Smooth muscle cell (in vitro differentiated cells): ENCODE results near the gene SIGLEC6. TPM values are rescaled to one million over a fixed set of nuclear protein-coding genes. Genes with fewer than 3 reads are reported as not detected.

Experiments
- DNase-seq: peaks from one replicate; lab custom pipeline; 2025; ENCODE audit not compliant: unreplicated experiment; lab: John Stamatoyannopoulos, UW
- H2AFZ ChIP-seq: fragments of 200-600 bp; sonication (generic); 2 replicates; pipeline ENCODE4 v1.6.0; 2016; ENCODE audit warnings: antibody characterized with exemption, low read depth, mild to moderate bottlenecking
- H3F3A ChIP-seq: fragments of 200-600 bp; sonication (generic); 2 replicates; pipeline ENCODE4 v1.6.0; 2017; ENCODE audit warnings: antibody characterized with exemption, low read depth
- H3K27ac ChIP-seq: fragments of 200-600 bp; sonication (generic); 2 replicates; pipeline ENCODE4 v1.5.1; 2016; ENCODE audit warnings: low read depth, mild to moderate bottlenecking
- H3K27me3 ChIP-seq: fragments of 200-600 bp; sonication (generic); 2 replicates; pipeline ENCODE4 v1.6.1; 2016; ENCODE audit warnings: low read depth, mild to moderate bottlenecking
- H3K36me3 ChIP-seq: fragments of 200-600 bp; sonication (generic); 2 replicates; pipeline ENCODE4 v1.5.1; 2016; ENCODE audit warnings: low read depth
- H3K4me1 ChIP-seq: fragments of 200-600 bp; sonication (generic); 2 replicates; pipeline ENCODE4 v1.5.1; 2016; ENCODE audit warnings: low read depth
- H3K4me2 ChIP-seq: fragments of 200-600 bp; sonication (generic); 2 replicates; pipeline ENCODE4 v1.6.0; 2016; ENCODE audit warnings: mild to moderate bottlenecking
- H3K4me3 ChIP-seq: fragments of 200-600 bp; sonication (generic); 2 replicates; pipeline ENCODE4 v1.5.1; 2016; ENCODE audit warnings: mild to moderate bottlenecking
- H3K79me2 ChIP-seq: fragments of 200-600 bp; sonication (generic); 2 replicates; pipeline ENCODE4 v1.6.0; 2016; ENCODE audit warnings: low read depth, mild to moderate bottlenecking
- H3K9ac ChIP-seq: fragments of 200-600 bp; sonication (generic); 2 replicates; pipeline ENCODE4 v1.6.0; 2016; ENCODE audit warnings: low read depth
- H3K9me3 ChIP-seq: fragments of 200-600 bp; sonication (generic); replicated peaks from 2 replicates; pipeline ENCODE4 v1.5.1; 2016; ENCODE audit warnings: low read depth
- H4K20me1 ChIP-seq: fragments of 200-600 bp; sonication (generic); 2 replicates; pipeline ENCODE4 v1.6.0; 2016; ENCODE audit warnings: low read depth
- CTCF ChIP-seq: fragments of 200-600 bp; sonication (generic); IDR thresholded peaks from 2 replicates; pipeline ENCODE4 v1.5.1; 2017; ENCODE audit warnings: borderline replicate concordance, mild to moderate bottlenecking, antibody characterized with exemption; ENCODE audit not compliant: insufficient read depth, poor library complexity, severe bottlenecking
- WGBS: methylation state at CpG from one replicate; pipeline ENCODE4 v1.1.7; 2016; ENCODE audit warnings: low lambda C conversion rate; 5-methylcytosine and 5-hydroxymethylcytosine counted together
- polyA plus RNA-seq: library from polyadenylated mRNA; unstranded; fragments of >200 nt; fragmentation: Nextera tagmentation; extraction: Ambion mirVana; gene quantifications from 2 replicates; pipeline ENCODE4 v1.2.1, GENCODE V29; 2016
- total RNA-seq: library from RNA; depleted of rRNA; stranded (reverse); fragments of >200 nt; gene quantifications from 2 replicates; pipeline ENCODE4 v1.2.3, GENCODE V29; 2014

The SIGLEC6 gene
- total and polyA plus RNA-seq, 2 experiments from 2014 or later = 2.0 TPM; not detected in 1

- Histone ChIP-seq H3K9me3 (no peaks in the 10 kb centered on the region), H3K4me1 (no peaks in the 10 kb centered on the region), H3K27me3 (no peaks in the 10 kb centered on the region), H3K4me3 (no peak overlapping the region), H3F3A (no peaks in the 10 kb centered on the region), H3K27ac (no peak overlapping the region), H3K9ac (no peak overlapping the region), H4K20me1 (no peaks in the 10 kb centered on the region), H3K79me2 (no peaks in the 10 kb centered on the region), H2AFZ (no peak overlapping the region), H3K36me3 (no peaks in the 10 kb centered on the region), H3K4me2 (no peak overlapping the region)
- TF ChIP-seq CTCF = no peak
- no peak for DNase-seq
- WGBS = 54% methylated on average over 1 of the region's 1 CpG
Measured at GRCh38 chr19:51469629-51470028, 61.8 kb downstream of the SIGLEC6 start.

- no peak overlapping the region for H3K4me2 ChIP-seq
- H3K4me1 ChIP-seq = no peaks in the 10 kb centered on the region
- H3K9me3 ChIP-seq = no peaks in the 10 kb centered on the region
- H3K36me3 ChIP-seq = no peaks in the 10 kb centered on the region
- no peaks in the 10 kb centered on the region for H3K27me3 ChIP-seq
- H3K4me3 ChIP-seq = no peak overlapping the region
- no peaks in the 10 kb centered on the region for H3F3A ChIP-seq
- DNase-seq = no peak
- no peak for TF ChIP-seq CTCF
- no peak overlapping the region for H3K9ac ChIP-seq
- WGBS = 69% methylated on average over 4 of the region's 4 CpGs
- H2AFZ ChIP-seq = no peak overlapping the region
- no peak overlapping the region for H3K27ac ChIP-seq
- no peaks in the 10 kb centered on the region for H3K79me2 ChIP-seq
- H4K20me1 ChIP-seq = no peaks in the 10 kb centered on the region
Measured at GRCh38 chr19:51469162-51469561, 62.3 kb downstream of the SIGLEC6 start.

- no peak overlapping the region for H2AFZ ChIP-seq
- no peaks in the 10 kb centered on the region for H3K79me2 ChIP-seq
- no peak overlapping the region for H3K4me2 ChIP-seq
- 75% methylated on average over 2 of the region's 2 CpGs for WGBS
- H3K4me3 ChIP-seq = no peak overlapping the region
- DNase-seq = no peak
- no peak overlapping the region for H3K27ac ChIP-seq
- H3K27me3 ChIP-seq = no peaks in the 10 kb centered on the region
- H3K4me1 ChIP-seq = no peaks in the 10 kb centered on the region
- H3K9me3 ChIP-seq = no peaks in the 10 kb centered on the region
- H3K9ac ChIP-seq = no peak overlapping the region
- no peaks in the 10 kb centered on the region for H4K20me1 ChIP-seq
- no peaks in the 10 kb centered on the region for H3F3A ChIP-seq
- no peak for TF ChIP-seq CTCF
- no peaks in the 10 kb centered on the region for H3K36me3 ChIP-seq
Measured at GRCh38 chr19:51468545-51468920, 62.9 kb downstream of the SIGLEC6 start.

GRCh38 chr19:51467864-51468544 lies 63.5 kb downstream of the SIGLEC6 start:
- Histone ChIP-seq H4K20me1 (no peaks in the 10 kb centered on the region), H3K27me3 (no peaks in the 10 kb centered on the region), H3K9ac (no peak overlapping the region), H3K4me3 (no peak overlapping the region), H3K27ac (no peak overlapping the region), H3K4me2 (no peak overlapping the region), H3K79me2 (no peaks in the 10 kb centered on the region), H3K4me1 (no peaks in the 10 kb centered on the region), H2AFZ (no peak overlapping the region), H3F3A (no peaks in the 10 kb centered on the region), H3K36me3 (no peaks in the 10 kb centered on the region), H3K9me3 (no peaks in the 10 kb centered on the region)
- no peak for DNase-seq
- WGBS = 51% methylated on average over 4 of the region's 4 CpGs
- TF ChIP-seq CTCF = no peak
